Duodenal mucosa (tissue), 2 donors: ENCODE results near the gene UNC13A.

ENCODE experiments used
- H3K27ac ChIP-seq: one replicate; pipeline ENCODE4 v1.7.0; 2013; ENCODE audit warnings: low read depth, low read length
- H3K27me3 ChIP-seq, 2 donors: one replicate each; pipeline ENCODE4 v1.7.0; 2013; ENCODE audit warnings: low read length in 2 of 2, control low read depth in 1 of 2; ENCODE audit not compliant: insufficient read depth in 2 of 2, control insufficient read depth in 1 of 2
- H3K36me3 ChIP-seq, 2 donors: one replicate each; pipeline ENCODE4 v1.7.0; 2013; ENCODE audit warnings: low read length in 2 of 2, control low read depth in 1 of 2; ENCODE audit not compliant: insufficient read depth in 2 of 2, control insufficient read depth in 1 of 2
- H3K4me1 ChIP-seq, 2 donors: one replicate each; pipeline ENCODE4 v1.7.0; 2013; ENCODE audit warnings: low read length in 2 of 2, control low read depth in 1 of 2; ENCODE audit not compliant: insufficient read depth in 2 of 2, control insufficient read depth in 1 of 2
- H3K4me3 ChIP-seq, 2 donors: one replicate each; pipeline ENCODE4 v1.7.0; 2013; ENCODE audit warnings: low read length in 2 of 2, low read depth in 1 of 2
- H3K9ac ChIP-seq, 2 donors: one replicate each; pipeline ENCODE4 v1.7.0; 2013; ENCODE audit warnings: low read length in 2 of 2, low read depth in 1 of 2
- H3K9me3 ChIP-seq, 2 donors: one replicate each; pipeline ENCODE4 v1.7.0; 2013; ENCODE audit warnings: low read length in 2 of 2, control low read depth in 1 of 2; ENCODE audit not compliant: control insufficient read depth in 1 of 2

Gene UNC13A

GRCh38 chr19:17724655-17725054 is 36.5 kb upstream of the UNC13A start:
- Histone ChIP-seq H3K27me3 (no peaks in the 10 kb centered on the region), H3K9ac (no peak overlapping the region), H3K9me3 (no peaks in the 10 kb centered on the region), H3K4me3 (no peak overlapping the region), H3K36me3 (peaks cover 18 to 52% of the 10 kb centered on the region in 2 donors), H3K4me1 (peaks cover 12 to 24% of the 10 kb centered on the region in 2 donors), H3K27ac (no peak overlapping the region)

GRCh38 chr19:17722655-17723240 is 34.6 kb upstream of the UNC13A start:
- Histone ChIP-seq H3K4me1 (peaks cover 18 to 31% of the 10 kb centered on the region in 2 donors), H3K27me3 (no peaks in the 10 kb centered on the region), H3K27ac (no peak overlapping the region), H3K9ac (no peak overlapping the region), H3K9me3 (no peaks in the 10 kb centered on the region), H3K36me3 (peaks cover 18 to 39% of the 10 kb centered on the region in 2 donors), H3K4me3 (no peak overlapping the region)

GRCh38 chr19:17721821-17722220 is 33.7 kb upstream of the UNC13A start:
- H3K9ac ChIP-seq = no peak overlapping the region
- no peaks in the 10 kb centered on the region for H3K9me3 ChIP-seq
- H3K36me3 ChIP-seq = peaks cover 18 to 30% of the 10 kb centered on the region in 2 donors
- H3K4me1 ChIP-seq = peaks cover 25 to 31% of the 10 kb centered on the region in 2 donors
- no peaks in the 10 kb centered on the region for H3K27me3 ChIP-seq
- H3K4me3 ChIP-seq = no peak overlapping the region
- no peak overlapping the region for H3K27ac ChIP-seq

- Histone ChIP-seq H3K4me1 (peaks cover 25 to 31% of the 10 kb centered on the region in 2 donors), H3K9me3 (no peaks in the 10 kb centered on the region), H3K27ac (no peak overlapping the region), H3K27me3 (no peaks in the 10 kb centered on the region), H3K36me3 (peaks cover 18 to 26% of the 10 kb centered on the region in 2 donors), H3K9ac (peak overlapping the region in 1 of 2 donors; percentile 68), H3K4me3 (peak overlapping the region in 1 of 2 donors; percentile 81)
Measured at GRCh38 chr19:17721111-17721628, 33.0 kb upstream of the UNC13A start.

GRCh38 chr19:17720440-17720839 is 32.3 kb upstream of the UNC13A start:
- no peaks in the 10 kb centered on the region for H3K27me3 ChIP-seq
- peak overlapping the region; percentile 81 to 87 for H3K4me3 ChIP-seq
- H3K27ac ChIP-seq = no peak overlapping the region
- peaks cover 16 to 19% of the 10 kb centered on the region in 2 donors for H3K36me3 ChIP-seq
- H3K9ac ChIP-seq = peak overlapping the region; percentile 25 to 68
- H3K4me1 ChIP-seq = peaks cover 25 to 31% of the 10 kb centered on the region in 2 donors
- H3K9me3 ChIP-seq = no peaks in the 10 kb centered on the region

GRCh38 chr19:17719730-17720400 is 31.7 kb upstream of the UNC13A start:
- Histone ChIP-seq H3K27ac (no peak overlapping the region), H3K4me1 (peaks cover 25 to 31% of the 10 kb centered on the region in 2 donors), H3K4me3 (peak overlapping the region; percentile 81 to 87)

GRCh38 chr19:17718947-17719711 is 31.0 kb upstream of the UNC13A start, which contains the start of gene MAP1S:
MAP1S (plus strand) TSS chr19:17719480; CDS start chr19:17719503, 23 bp downstream.
- H3K4me1 ChIP-seq = peaks cover 25 to 31% of the 10 kb centered on the region in 2 donors
- H3K4me3 ChIP-seq = peak within 1 kb of the TSS; percentile 81 to 87
- H3K9ac ChIP-seq = peak within 1 kb of the TSS; percentile 25 to 68
- no peaks in the 10 kb centered on the region for H3K9me3 ChIP-seq
- no peak within 1 kb of the TSS for H3K27ac ChIP-seq
- no peaks in the 10 kb centered on the region for H3K27me3 ChIP-seq
- peaks cover 3 to 6% of the 10 kb centered on the region in 2 donors for H3K36me3 ChIP-seq

More at GRCh38 chr19:17719730-17720400, 31.7 kb upstream of the UNC13A start:
- peak overlapping the region; percentile 25 to 68 for H3K9ac ChIP-seq
- H3K36me3 ChIP-seq = peaks cover 11 to 13% of the 10 kb centered on the region in 2 donors
- no peaks in the 10 kb centered on the region for H3K9me3 ChIP-seq
- H3K27me3 ChIP-seq = no peaks in the 10 kb centered on the region

GRCh38 chr19:17718550-17718946 is 30.4 kb upstream of the UNC13A start:
- Histone ChIP-seq H3K4me3 (peak overlapping the region in 1 of 2 donors; percentile 60), H3K27ac (no peak overlapping the region), H3K9ac (no peak overlapping the region), H3K36me3 (peaks cover 0 to under 1% of the 10 kb centered on the region in 2 donors), H3K9me3 (no peaks in the 10 kb centered on the region), H3K4me1 (peaks cover 25 to 31% of the 10 kb centered on the region in 2 donors), H3K27me3 (no peaks in the 10 kb centered on the region)

GRCh38 chr19:17716309-17716929 is 28.3 kb upstream of the UNC13A start:
- H3K4me3 ChIP-seq = no peak overlapping the region
- no peaks in the 10 kb centered on the region for H3K36me3 ChIP-seq
- H3K27me3 ChIP-seq = no peaks in the 10 kb centered on the region
- no peak overlapping the region for H3K27ac ChIP-seq
- no peaks in the 10 kb centered on the region for H3K9me3 ChIP-seq
- no peak overlapping the region for H3K9ac ChIP-seq
- peaks cover 23 to 25% of the 10 kb centered on the region in 2 donors for H3K4me1 ChIP-seq
